G401.6 (cell line): Measurements from ENCODE around the gene PHACTR1.
"Not testable (repeated sequence)": the region's sequence is repeated elsewhere in the genome, so short reads cannot be mapped to it uniquely, and the experiment has no call there.

Experiments used
- FAIRE-seq: peaks from 2 replicates; lab custom pipeline; 2012; peaks lifted over from hg19 to GRCh38; lab: Jason Lieb, UNC

The PHACTR1 gene

DNA sequence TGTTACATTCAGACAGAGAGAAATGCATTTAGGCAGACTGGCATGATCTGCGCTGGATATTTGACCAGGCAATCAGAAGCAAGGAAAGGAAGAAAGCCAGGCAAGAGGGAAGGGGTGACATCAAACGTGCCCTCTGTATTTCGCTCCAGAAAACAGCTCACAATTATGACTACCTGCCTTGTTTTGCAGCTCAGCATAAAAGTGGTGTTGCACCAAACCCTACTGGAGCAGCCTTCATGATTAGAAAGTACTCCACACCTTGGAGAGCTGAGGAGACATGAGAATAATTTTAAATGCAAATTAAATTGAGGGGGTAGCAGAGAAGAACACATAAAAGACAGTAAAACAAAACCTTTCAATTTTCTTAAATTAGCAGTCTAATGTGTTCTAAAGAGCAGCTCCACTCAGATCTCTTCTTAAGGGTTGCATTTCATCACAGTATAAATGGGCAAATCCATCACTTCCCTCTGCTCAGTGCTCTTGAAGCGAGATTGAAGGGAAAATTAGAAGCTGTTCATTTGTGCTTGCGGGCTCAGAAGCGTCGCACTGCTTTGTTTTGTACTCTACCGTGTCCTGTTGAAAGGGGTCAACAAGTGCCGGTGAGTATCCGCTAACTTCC is at the start of gene PHACTR1:
Gene PHACTR1, plus strand, starts transcription at position 470 of the 619 bp plus-strand sequence.
- FAIRE-seq, result no peak

DNA sequence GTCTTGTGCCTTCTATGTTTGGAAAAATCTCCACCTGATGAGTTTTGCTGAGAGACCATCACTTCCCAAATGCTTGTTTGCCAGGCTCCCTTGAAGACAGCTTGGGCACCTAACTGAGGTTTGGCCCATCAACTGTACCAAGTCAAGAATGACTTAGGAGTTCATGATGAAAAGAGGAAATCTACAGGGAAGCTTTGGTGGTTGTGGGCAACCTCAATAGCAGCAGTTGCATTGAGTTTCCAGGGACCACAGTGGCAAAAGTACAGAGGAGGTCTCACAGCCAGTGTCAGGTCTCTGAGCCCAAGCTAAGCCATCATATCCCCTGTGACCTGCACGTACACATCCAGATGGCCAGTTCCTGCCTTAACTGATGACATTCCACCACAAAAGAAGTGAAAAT is 49.7 kb upstream of the PHACTR1 start:
- no peak for FAIRE-seq

DNA sequence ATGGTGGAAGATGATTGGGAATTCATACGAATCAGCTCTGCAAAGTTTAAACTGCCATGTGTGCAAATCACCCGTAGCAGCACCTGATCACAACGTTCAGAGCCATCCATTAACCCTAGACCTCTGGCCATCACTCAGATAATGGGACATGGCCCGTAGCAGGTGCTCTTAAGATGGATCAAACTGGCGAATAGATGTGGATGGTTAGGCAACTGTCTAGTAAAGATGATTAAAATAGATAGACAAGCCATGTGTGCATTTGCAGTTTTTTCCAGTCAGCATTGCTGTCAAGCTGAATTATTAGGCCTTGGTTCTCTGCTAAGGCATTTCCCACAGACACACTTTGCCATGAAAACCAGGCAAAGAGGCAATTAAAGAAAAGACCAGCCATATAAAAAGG is 40.6 kb upstream of the PHACTR1 start:
- FAIRE-seq, result no peak

- FAIRE-seq, result no peak
These were observed 37.2 kb upstream of the PHACTR1 start for GRCh38 chr6:12679341-12679740.

DNA sequence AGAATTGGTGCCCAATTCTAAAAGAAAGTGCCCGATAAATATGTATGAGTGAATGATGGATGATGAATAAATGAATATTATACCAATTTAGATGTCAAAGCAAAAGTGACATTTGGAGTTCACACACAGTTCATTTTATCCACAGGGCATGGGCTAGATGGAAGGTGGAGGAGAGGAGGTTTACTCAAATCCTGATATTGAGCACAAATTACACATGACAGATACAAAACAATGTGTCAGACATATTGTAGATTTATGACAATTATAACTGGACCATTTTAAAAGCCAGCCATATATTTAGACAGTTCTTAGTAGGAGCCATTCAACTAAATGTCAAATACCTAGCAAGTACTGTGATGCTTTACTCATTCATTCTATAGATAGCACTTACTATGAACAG is 23.4 kb upstream of the PHACTR1 start:
- no peak for FAIRE-seq

GRCh38 chr6:12698298-12698697 is 18.3 kb upstream of the PHACTR1 start:
- FAIRE-seq, result no peak

DNA sequence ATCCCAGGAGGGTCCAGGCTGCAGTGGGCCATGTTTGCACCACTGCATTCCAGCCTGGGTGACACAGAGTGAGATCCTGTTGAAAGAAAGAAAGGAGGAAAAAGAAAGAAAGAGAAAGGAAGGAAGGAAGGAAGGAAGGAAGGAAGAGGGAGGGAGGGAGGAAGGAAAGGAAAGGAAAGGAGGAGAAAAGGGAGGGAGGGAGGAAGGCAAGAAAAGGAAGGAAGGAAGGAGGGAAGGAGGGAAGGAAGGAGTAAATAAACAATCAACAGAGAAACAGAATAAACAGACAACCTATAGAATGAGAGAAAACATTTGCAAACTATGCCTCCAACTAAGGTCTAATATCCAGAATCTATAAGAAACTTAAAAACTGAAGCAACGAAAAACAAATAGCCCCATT is 11.6 kb upstream of the PHACTR1 start:
- no peak for FAIRE-seq

DNA sequence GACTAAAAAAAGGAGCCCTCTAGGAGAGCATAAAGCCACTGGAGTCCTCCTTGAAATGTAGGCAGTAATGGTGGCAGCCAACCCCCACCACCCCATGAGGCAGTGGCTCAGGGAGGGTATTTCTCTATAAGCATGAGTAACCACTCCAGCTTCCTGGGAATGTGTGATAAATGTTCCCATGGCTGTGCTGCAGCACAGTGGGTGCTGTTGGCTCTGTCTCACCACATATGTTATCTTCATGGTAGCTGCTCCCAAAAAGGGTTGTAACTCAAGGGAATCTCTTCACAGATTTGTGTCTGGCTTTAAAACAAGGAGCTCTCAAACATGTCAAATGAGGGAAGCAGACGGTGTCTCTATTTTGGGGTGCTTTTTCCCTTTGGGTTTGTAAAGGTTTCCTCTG is 7.5 kb upstream of the PHACTR1 start:
- no peak for FAIRE-seq

DNA sequence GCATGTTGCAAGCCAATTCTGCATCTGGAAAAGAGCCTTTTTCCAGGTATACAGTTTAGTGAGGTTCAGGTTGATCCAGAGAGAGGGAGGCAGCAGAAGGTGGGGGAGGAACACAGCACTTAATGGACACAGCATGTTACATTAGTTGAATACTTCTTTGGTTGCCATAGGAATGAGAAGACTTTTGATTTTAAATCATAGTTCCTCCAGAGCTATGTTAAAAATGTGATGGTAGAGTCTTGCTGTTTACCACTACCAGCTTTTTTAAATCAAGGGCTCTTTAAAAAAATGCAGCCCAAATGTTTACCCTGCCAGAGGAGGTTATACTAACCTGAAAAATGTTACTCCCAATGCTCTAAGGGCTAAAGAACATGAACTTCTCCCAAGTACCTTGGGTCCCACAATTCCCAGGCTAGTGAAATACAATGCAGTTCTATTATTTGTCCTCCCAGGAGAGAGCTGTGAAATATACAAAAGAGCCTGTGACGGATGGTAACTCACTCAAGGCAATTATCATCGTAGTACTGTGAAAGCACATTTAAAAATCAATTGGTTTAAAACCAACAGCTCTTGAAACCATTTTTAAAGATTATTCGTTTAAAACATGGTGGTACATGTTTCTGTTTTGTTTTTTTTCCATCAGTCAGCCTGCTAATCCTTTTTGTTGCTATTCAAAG is 6.9 kb upstream of the PHACTR1 start:
- FAIRE-seq, result no peak

DNA sequence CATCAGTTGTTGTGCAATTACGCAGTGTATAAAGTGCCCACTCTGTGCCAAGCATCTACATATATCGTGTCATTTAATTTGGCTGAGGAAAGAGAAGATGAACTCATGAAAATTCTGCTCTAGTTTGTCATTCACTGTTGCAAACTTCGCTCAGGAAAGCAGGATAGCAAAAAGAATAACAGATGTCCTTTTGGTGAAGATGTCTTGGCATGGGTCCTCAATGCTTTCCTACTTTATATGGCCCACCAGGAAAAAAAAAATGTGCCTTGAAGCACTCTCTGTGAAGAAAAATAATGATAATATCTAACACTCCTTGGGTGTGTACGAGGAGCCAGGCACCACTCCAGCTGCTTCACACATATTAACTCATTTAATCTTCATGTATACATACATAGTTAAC is 5.6 kb upstream of the PHACTR1 start:
- no peak for FAIRE-seq

GRCh38 chr6:12714022-12714421 is 2.5 kb upstream of the PHACTR1 start:
- FAIRE-seq, result no peak

GRCh38 chr6:12715437-12715836 is 1.1 kb upstream of the PHACTR1 start:
- FAIRE-seq, result no peak

DNA sequence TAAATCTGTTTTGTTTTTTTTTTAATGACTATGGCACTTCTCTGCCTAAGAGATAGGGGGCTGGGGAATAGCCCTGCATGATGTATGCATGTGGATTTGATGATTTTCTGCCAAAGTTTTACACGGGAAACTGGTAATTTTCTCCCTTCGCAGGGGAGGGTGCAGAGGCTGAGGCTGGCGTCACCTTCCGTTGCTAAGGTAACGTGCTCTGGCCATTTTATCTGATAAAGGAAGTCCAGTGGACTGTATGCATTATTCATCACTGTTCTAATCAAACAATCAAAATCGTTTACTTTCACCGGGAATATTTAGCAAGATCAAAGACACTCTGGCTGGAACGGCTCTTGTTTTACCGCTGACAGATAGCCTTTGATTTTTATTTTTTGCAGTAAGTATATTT is 789 bp downstream of the PHACTR1 start:
- no peak for FAIRE-seq

DNA sequence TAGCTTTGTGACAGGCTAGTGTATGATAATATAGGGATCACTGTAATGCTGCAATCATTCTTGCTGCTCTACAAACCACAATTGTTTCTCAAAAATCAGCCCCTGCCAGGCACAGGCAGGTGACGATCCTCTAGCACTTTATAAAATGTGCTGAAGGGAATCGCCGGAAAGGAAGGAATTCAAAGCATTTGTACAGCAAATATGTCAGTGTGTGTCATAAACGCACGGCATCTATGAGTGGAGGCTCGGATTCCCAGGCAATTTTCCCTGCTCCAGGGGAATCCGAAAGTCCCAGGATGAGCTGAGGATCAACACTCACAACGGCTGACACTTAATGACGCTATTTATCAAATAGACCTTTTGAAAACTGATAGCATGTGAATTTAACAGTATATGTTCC is 1.4 kb downstream of the PHACTR1 start:
- no peak for FAIRE-seq

GRCh38 chr6:12719017-12719416 is 2.5 kb downstream of the PHACTR1 start:
- no peak for FAIRE-seq

GRCh38 chr6:12720310-12720709 is 3.7 kb downstream of the PHACTR1 start:
- FAIRE-seq, result no peak

DNA sequence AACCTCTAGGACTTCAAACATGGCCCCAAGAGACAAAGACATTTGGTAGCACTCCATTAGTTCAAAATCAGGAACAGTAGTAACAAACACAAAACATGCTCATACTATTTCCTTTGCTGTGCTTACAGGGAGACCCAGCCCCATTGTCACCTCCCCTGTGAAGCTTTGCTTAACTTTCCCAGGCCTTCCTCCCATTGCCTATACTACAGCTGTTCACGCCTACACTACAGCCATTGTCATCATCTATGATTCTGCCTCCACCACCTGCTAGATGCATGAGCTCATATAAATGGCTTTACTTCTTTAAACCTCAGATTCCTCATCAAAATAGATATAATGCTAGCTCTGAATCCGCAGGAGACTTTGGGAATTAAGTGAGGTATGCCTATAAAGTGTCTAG is 8.7 kb downstream of the PHACTR1 start:
- no peak for FAIRE-seq

DNA sequence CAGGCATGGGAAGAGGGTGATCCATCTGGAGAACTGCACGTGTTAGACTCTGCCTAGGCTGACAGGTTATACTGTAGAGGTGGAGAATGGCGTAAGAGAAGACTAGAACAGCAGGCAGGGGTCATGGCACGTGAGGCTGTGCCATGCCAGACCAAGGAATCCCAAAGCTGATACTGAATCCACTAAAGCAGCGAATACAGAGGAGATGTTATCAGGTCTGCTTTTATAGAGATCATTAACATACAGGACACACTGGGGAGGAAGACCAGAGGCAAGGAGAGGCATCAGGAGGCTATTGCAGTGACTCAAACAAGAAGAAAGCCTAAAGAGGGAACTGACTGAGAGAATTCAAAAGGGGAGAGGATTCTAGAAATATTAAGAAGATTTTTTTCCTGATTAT is 12.9 kb downstream of the PHACTR1 start:
- FAIRE-seq, result no peak

DNA sequence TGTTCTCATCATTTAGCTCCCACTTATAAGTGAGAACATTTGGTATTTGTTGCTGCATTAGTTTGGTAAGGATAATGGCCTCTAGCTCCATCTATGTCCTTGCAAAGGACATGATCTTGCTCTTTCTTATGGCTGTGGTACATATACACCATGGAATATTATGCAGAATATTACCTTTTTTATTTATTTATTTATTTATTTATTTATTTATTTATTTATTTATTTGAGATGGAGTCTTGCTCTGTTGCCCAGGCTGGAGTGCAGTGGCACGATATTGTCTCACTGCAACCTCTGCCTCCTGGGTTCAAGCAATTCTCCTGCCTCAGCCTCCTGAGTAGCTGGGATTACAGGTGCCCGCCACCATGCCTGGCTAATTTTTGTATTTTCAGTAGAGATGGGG is 14.2 kb downstream of the PHACTR1 start:
- FAIRE-seq, result not testable (repeated sequence)

DNA sequence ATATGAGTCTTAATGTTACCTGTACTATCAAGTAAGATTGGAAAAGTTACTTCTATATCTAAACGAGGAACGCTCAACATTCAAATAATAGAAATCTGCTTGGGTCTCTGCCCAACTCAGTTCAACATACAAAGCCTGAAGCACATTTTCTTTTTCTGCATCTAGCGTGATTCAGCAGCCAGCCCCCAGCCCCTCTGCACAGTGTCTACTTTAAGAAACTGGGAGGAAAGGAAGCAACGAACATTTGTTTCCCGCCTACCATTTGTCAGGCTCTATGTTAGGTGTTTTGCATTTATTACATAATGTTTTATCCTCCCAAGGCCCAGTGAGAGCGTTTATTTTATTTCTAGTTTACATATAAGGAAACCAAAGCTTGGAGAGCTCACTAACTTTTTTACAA is 17.3 kb downstream of the PHACTR1 start:
- FAIRE-seq, result no peak

DNA sequence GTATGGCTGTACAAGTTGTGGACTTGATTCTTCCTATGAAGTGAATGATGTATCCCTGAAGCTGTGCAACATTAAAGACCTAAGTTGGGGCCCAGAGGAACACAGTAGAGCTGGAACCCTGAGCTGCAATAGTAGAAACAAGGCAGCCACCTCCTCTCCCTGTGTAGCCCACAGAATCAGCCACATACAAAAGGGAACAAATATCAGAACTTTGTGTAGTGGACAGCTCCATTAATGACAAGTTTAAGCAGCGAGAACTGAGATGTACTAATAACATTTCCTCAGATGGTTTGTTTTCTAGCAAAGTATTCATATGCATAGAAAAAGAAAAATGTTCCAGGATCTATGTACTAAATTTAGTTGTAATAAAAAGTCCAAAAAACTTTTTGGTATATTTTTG is 19.2 kb downstream of the PHACTR1 start:
- no peak for FAIRE-seq

DNA sequence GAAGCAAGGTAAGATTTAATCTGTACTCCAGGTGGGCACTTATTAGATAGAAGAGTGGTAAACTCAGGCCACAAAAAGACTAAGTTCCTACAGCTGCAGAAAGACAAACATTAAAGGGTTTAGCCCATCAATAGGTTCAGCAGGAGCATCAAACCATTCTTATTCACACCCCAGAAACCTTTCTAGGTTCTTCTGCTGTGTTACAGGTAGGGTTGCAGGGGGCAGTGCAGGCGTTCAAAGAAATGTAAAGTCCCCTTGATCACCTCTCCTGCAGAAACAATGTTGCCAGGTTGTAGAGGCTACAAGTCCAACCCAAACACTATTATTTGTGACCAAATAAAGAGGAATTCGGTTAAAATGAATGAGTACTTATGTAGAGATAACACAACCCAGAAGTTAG is 31.8 kb downstream of the PHACTR1 start:
- no peak for FAIRE-seq

DNA sequence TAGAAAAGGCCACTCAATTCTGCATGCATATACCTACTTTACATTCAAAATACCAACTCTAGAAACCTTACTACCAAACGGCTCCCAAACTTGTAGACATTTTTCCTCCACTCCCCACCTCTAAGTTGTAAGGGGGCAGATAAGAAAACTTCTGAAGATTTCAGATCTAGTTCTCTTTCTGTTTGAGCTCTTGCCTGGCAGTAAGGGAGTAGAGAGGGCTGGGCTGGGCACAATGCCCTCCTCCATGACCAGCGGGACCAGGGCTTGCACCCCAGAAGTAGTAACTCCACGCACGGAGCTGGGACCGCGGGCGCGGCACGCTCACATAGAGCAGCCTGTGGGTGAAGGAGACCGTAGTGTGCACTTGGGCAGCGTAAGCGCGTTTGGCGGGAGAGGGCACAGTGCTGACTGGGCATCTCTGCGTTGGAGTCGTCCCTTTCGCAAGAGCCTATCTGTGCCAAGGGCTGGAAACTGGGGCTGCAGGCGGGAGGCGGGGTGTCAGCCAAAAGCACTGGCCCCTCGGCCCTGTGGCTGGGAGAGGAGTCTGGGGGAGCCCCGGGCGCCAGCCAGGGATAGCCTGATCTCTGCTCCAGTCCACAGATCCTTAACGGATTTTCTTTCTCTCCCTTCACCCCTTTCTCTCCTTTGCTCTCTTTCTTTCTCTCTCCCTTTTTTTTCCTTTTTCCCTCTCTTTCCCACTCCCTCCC is 32.4 kb downstream of the PHACTR1 start:
- FAIRE-seq, result no peak
